SJCRH30 (cell line): ENCODE measurements around the gene PTGES3. TPM values are rescaled to one million over a fixed set of nuclear protein-coding genes. Genes with fewer than 3 reads are reported as not detected.
A peak's percentile ranks its signal among the peaks of the same experiment; 100 is the strongest.
"Not testable (repeated sequence)": the region's sequence is repeated elsewhere in the genome, so short reads cannot be mapped to it uniquely, and the experiment has no call there.

Experiments used
- DNase-seq, 2 experiments: peaks; one replicate each; pipeline ENCODE4 v3.0.0-alpha.2; 2015 to 2020
- H3K27ac ChIP-seq: fragments of 250-450 bp; sonication (Bioruptor Pico); 2 replicates; pipeline ENCODE4 v1.5.1; 2020; ENCODE audit warnings: mild to moderate bottlenecking, moderate library complexity
- H3K27me3 ChIP-seq: fragments of 250-450 bp; sonication (Bioruptor Pico); 2 replicates; pipeline ENCODE4 v1.5.1; 2020; ENCODE audit warnings: mild to moderate bottlenecking, moderate library complexity
- H3K36me3 ChIP-seq: fragments of 250-450 bp; sonication (Bioruptor Pico); 2 replicates; pipeline ENCODE4 v1.5.1; 2020; ENCODE audit warnings: mild to moderate bottlenecking, moderate library complexity
- H3K4me1 ChIP-seq: fragments of 250-450 bp; sonication (Bioruptor Pico); 2 replicates; pipeline ENCODE4 v1.5.1; 2020; ENCODE audit warnings: mild to moderate bottlenecking, moderate library complexity
- H3K4me3 ChIP-seq: fragments of 250-450 bp; sonication (Bioruptor Pico); 2 replicates; pipeline ENCODE4 v1.5.1; 2020; ENCODE audit warnings: mild to moderate bottlenecking, moderate library complexity
- H3K9me3 ChIP-seq: fragments of 250-450 bp; sonication (Bioruptor Pico); replicated peaks from 2 replicates; pipeline ENCODE4 v1.5.1; 2020; ENCODE audit warnings: mild to moderate bottlenecking, moderate library complexity
- total RNA-seq: library from RNA; depleted of rRNA; stranded (reverse); fragments of >200 nt; shearing (Covaris generic); gene quantifications from 2 replicates; pipeline ENCODE4 v1.2.3, GENCODE V29; 2014; rRNA removed

The PTGES3 gene, protein sequence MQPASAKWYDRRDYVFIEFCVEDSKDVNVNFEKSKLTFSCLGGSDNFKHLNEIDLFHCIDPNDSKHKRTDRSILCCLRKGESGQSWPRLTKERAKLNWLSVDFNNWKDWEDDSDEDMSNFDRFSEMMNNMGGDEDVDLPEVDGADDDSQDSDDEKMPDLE
- 238 and 251 TPM in 2 replicates for total RNA-seq

DNA sequence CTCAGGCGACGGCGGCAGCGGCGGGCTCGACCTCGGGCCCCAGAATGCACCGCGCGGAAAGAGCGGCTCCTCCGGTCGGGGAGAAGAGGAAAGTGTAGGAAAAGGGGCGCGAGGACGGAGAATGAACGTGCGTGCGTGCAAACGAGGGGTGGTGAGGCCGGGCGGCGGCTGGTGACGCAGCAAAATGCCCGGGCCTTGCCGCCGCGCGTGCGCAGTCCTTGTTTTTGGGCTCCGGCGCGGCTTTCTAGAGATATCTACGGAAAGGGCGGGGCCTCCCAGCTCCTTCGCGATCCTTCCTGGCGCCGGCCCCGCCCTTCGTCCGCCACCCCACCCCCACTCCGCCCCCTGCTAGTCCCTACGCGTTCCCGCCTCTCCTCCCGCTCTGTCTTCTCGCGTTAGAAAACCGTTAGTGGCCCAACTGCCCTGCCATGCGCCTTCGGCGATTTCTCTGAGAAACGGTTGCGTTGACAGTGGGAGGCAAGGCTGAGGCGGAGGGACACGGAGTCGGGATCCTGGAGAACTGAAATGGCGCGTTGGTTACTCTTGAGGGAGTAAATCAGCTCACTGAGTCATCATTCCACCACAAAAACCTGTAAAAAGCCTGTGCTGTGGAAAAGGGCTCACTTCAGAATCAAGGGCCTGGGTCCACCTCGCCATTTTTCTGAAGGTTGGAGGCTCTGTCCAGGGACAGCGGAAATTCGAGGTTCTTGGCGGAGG, at the start of gene PTGES3:
Gene PTGES3 (minus strand): TSS at position 156 of the 717 bp plus-strand sequence. CDS start 285 bp downstream, outside the sequence.
- no peaks in the 10 kb centered on the region for H3K9me3 ChIP-seq
- no peaks in the 10 kb centered on the region for H3K27me3 ChIP-seq
- peak within 1 kb of the TSS; percentile 92 for H3K4me3 ChIP-seq
- peak; percentile 98 to 99 for DNase-seq
- H3K27ac ChIP-seq = peak within 1 kb of the TSS; percentile 94
- H3K36me3 ChIP-seq = peaks cover 16% of the 10 kb centered on the region; the same call in 1 of the 2 replicates
- H3K4me1 ChIP-seq = peaks cover 4% of the 10 kb centered on the region

DNA sequence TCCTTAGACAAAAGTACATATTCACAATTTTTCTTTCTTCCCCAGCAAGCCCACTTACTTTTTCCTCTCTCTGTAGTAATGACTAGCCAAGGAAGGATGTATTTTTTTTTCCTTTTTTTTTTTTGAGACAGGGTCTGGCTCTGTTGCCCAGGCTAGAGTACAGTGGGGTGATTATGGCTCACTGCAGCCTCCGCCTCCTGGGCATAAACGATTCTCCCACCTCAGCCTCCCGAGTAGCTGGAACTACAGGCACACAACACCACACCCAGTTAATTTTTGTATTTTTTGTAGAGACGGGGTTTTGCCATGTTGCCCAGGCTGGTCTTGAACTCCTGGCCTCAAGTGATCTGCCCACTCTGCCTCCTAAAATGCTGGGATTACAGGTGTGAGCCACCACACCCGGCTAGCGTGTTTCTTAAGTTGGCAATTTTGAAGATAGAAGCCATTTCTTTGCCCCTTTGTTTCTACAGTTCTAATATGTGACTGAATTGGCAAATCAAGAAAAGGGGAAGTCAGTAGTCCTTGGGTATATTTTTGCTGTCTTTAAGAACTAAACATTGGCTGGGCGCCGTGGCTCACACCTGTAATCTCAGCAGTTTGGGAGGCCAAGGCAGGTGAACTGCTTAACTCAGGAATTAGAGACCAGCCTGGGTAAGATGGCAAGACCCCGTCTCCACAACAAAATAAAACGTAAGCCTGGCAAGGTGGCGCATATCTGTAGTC, 40.2 kb upstream of the PTGES3 start:
- H3K27ac ChIP-seq = no peak overlapping the region
- no peaks in the 10 kb centered on the region for H3K27me3 ChIP-seq
- no peak overlapping the region for H3K4me3 ChIP-seq
- H3K36me3 ChIP-seq = peaks cover 34% of the 10 kb centered on the region
- DNase-seq = no peak
- no peaks in the 10 kb centered on the region for H3K4me1 ChIP-seq
- H3K9me3 ChIP-seq = no peaks in the 10 kb centered on the region

DNA sequence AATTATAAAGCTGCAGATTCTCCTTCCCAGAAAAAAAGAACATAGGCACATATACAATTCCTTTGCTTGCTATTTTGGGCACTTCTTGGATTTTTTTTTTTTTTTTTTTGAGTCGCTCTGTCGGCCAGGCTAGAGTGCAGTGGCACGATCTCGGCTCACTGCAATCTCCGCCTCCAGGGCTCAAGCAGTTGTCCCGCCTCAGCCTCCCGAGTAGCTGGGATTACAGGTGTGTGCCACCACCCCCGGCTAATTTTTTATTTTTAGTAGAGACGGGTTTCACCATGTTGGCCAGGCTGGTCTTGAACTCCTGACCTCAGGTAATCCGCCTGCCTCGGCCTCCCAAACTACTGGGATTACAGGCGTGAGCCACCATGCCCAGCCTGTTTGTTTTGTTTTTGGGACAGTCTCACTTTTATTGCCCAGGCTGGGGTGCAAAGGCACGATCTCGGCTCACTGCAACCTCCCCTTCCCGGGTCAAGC, 38.2 kb upstream of the PTGES3 start:
- peaks cover 39% of the 10 kb centered on the region for H3K36me3 ChIP-seq
- H3K27ac ChIP-seq = peak overlapping the region; percentile 97
- H3K27me3 ChIP-seq, H3K9me3 ChIP-seq, DNase-seq: not testable (repeated sequence)
- peak overlapping the region; percentile 82 for H3K4me3 ChIP-seq
- peaks cover 17% of the 10 kb centered on the region for H3K4me1 ChIP-seq

DNA sequence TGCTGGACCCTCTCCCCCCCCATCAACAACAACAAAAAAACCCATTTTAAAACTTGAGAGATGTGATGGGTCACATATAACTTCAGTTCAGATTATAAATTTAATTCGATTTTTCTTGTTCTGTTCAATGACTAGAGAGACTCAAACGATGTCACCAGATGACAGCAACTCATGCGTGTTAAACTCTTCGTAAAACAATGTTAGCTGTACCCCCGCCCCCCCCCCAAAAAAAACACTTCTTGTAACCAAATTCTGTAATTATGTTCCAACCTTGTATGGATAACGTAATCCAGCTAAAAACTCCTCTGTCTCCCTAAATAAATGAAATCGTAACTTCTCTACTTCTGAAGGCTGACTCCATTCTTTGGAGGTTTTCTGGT, 37.6 kb upstream of the PTGES3 start:
- peaks cover 21% of the 10 kb centered on the region for H3K4me1 ChIP-seq
- no peaks in the 10 kb centered on the region for H3K27me3 ChIP-seq
- peak overlapping the region; percentile 82 for H3K4me3 ChIP-seq
- no peaks in the 10 kb centered on the region for H3K9me3 ChIP-seq
- DNase-seq = no peak
- H3K27ac ChIP-seq = peak overlapping the region; percentile 97
- H3K36me3 ChIP-seq = peaks cover 40% of the 10 kb centered on the region

DNA sequence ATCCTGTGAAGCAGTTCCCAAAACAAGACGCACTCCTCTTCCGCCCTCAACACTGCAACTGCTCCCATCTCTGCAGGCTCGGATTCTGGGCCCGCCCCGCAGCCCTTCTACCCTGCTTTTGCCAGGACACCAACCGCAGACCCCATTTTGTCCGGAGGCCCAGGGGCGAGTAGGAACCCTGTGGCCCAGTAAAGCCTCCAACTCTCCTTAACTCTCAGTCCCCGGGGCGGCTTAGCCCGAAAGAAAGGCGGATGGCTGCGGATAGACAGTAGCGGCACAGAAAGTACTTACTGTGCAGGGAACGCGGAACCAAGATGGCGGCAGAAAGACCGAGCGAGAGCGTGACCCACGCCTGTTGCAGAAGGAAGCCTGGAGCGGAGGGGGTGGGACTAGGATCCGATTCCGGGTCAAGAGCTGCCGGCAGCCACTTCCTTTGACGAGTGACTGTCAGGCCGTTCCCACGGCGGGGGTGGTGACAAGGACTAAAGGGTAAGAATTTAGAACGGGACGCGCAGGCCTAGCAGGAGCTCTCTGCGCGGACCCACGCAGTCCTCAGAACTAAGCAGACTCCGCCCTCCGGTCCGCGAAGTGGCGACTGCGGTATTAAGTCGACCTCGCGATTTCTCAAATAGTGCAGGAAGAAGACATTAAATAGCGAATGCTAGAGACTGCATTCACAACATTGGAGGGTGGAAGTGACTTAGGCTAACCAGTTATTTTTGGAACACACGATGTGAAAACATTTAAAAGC, 37.1 kb upstream of the PTGES3 start, which contains the start of gene NACA:
Gene NACA (minus strand): TSS at position 328 of the 751 bp plus-strand sequence. CDS start 778 bp downstream, outside the sequence.
- Histone ChIP-seq H3K4me3 (peak within 1 kb of the TSS; percentile 82), H3K27me3 (no peaks in the 10 kb centered on the region), H3K36me3 (peaks cover 44% of the 10 kb centered on the region), H3K27ac (peak within 1 kb of the TSS; percentile 97), H3K9me3 (no peaks in the 10 kb centered on the region), H3K4me1 (peaks cover 21% of the 10 kb centered on the region)
- peak; percentile 98 to 99 for DNase-seq

DNA sequence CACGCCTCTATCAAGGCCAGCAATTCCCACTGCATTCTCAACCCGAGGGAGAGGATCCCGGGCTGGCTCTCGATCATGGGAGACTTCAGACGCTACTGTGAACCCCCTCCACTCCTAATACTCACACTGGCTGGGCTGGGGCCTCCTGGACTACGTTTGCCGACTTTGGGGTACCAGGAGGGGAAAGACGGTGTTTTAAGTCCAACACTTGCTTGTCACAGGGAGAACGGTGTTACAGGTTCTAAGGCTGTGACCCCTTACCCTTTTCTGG, 36.6 kb upstream of the PTGES3 start:
- no peaks in the 10 kb centered on the region for H3K27me3 ChIP-seq
- peak overlapping the region; percentile 82 for H3K4me3 ChIP-seq
- peak overlapping the region; percentile 97 for H3K27ac ChIP-seq
- no peaks in the 10 kb centered on the region for H3K9me3 ChIP-seq
- DNase-seq = peak in 1 of 2 experiments; percentile 23
- H3K4me1 ChIP-seq = peaks cover 21% of the 10 kb centered on the region
- peaks cover 48% of the 10 kb centered on the region for H3K36me3 ChIP-seq

DNA sequence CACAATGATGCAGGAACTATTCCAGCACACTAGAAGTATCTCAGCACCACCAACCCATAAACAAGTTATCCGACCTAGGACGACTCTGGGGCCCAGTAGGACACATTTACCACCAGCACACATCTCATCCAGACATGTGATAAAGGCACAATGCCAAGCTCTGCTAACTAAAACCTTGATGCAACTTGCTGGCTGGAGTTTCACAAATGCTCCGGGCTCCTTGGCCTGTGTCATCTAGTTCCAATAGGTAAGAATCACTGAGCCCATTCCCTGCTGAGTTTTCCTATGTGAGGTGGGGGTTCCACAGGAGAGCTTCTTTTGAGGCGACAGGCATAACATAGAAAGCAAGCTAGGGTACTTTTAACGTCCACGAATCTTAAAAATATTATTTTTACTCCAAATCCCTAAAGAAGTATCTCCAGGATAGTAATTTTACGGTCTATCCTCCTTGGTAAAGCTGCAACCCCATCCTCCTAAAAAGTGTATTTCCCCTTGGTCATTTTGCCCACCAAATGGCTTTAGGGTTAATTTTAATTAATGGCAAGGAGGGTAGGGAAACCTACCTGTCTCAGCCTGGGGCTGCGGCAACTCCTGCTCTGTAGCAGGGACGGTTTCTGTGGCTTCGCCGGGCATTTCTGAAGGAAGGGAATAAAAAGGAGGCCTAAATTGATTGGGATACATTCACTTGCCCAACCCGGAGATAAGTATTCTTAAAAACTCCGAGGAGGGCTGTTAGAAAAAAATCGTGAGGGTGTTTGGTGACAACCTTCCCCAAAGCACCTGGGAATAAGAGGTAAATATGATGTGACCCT, 36.0 kb upstream of the PTGES3 start:
- peak overlapping the region; percentile 97 for H3K27ac ChIP-seq
- peaks cover 53% of the 10 kb centered on the region for H3K36me3 ChIP-seq
- peak overlapping the region; percentile 82 for H3K4me3 ChIP-seq
- H3K4me1 ChIP-seq = peaks cover 23% of the 10 kb centered on the region
- H3K9me3 ChIP-seq = no peaks in the 10 kb centered on the region
- no peaks in the 10 kb centered on the region for H3K27me3 ChIP-seq
- peak; percentile 58 to 79 for DNase-seq

DNA sequence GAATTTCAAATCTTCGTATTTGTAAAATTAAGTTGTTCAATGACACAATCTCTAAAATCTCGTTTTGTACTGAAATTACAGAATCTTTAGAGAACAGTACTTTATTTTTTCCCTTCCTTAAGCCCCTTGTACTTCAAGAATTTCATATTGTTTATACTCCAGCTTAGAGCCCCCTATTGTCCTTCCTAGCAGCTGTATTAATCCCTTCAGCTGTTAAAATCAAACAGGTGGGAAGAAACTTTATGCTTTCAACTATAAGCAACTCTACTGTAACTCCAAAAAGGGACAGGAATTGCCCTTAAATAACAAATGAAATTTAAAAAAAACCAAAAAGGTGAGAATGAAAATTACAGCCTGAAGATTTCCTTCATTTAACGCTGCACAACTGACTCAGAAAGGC, 35.3 kb upstream of the PTGES3 start:
- H3K27me3 ChIP-seq = no peaks in the 10 kb centered on the region
- peak overlapping the region; percentile 82 for H3K4me3 ChIP-seq
- H3K9me3 ChIP-seq = no peaks in the 10 kb centered on the region
- H3K36me3 ChIP-seq = peaks cover 58% of the 10 kb centered on the region
- peaks cover 26% of the 10 kb centered on the region for H3K4me1 ChIP-seq
- peak in 1 of 2 experiments; percentile 85 for DNase-seq
- peak overlapping the region; percentile 97 for H3K27ac ChIP-seq

DNA sequence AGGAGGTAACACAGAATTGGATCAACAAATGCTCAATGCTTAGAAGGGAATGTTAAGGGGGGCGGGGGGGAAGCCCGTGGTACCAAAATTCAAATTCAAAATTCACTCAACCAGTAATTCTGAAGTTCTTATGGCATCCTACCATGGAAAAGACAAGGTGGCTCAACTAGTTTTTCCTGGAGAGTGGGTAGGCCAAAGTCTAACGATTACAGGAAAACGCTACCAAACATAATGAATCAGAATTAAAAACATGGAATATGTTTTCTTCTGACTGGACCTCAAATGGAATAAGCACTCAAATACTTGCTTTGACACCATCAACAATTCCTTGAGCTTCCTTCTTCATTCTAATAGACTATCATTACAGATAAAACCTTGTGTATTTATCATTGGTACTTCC, 34.7 kb upstream of the PTGES3 start:
- peaks cover 58% of the 10 kb centered on the region for H3K36me3 ChIP-seq

DNA sequence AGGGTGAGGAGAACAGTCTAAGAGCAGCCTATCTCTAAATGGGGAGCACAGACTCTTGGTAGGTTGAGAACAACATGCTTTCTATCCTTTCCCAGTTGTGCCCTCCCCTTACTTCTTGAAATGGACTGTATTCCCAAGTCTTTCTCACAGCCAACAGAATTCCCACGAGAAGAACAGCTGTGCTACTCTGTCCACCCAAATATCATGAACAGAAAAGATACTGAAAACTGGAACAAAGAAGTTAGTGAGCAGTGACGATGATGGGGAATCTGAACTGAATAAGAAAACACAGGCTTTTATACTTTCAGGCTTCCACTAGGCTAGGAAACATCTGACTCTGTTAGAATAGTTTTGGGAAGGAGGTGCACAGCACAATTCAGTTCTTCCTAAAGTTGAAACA, 33.6 kb upstream of the PTGES3 start:
- H3K9me3 ChIP-seq = no peaks in the 10 kb centered on the region
- H3K27me3 ChIP-seq = no peaks in the 10 kb centered on the region
- H3K4me3 ChIP-seq = peak overlapping the region; percentile 9; the same call in 1 of the 2 replicates
- DNase-seq = peak in 1 of 2 experiments; percentile 48
- peaks cover 26% of the 10 kb centered on the region for H3K4me1 ChIP-seq
- peaks cover 62% of the 10 kb centered on the region for H3K36me3 ChIP-seq
- peak overlapping the region; percentile 32 for H3K27ac ChIP-seq

More for the DNA sequence above, 34.7 kb upstream of the PTGES3 start:
- Histone ChIP-seq H3K27me3 (no peaks in the 10 kb centered on the region), H3K4me3 (peak overlapping the region; percentile 82), H3K9me3 (no peaks in the 10 kb centered on the region), H3K4me1 (peaks cover 26% of the 10 kb centered on the region), H3K27ac (peak overlapping the region; percentile 97)
- DNase-seq = no peak

DNA sequence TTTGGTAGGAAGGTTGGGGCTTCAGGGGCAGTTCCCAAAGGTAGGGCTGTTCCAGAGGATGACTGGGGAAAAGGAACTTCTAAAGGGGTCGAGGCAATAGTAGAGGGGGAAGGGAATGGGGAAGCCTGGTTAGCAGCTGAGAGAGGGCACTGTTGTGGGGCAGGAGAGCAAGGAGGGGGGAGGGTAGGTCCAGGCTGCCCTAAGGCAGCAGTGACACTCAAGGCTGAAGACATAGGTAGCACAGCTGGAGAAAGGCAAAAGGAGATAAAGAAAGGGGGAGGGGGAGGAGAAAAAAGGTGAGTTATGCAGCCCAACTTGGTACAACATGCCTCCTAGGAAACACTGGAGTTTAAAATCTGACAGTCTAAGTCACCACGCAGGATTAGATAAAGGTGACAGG, 33.1 kb upstream of the PTGES3 start:
- Histone ChIP-seq H3K27me3 (no peaks in the 10 kb centered on the region), H3K27ac (no peak overlapping the region), H3K36me3 (peaks cover 64% of the 10 kb centered on the region), H3K4me1 (peaks cover 26% of the 10 kb centered on the region), H3K4me3 (no peak overlapping the region), H3K9me3 (no peaks in the 10 kb centered on the region)
- no peak for DNase-seq

DNA sequence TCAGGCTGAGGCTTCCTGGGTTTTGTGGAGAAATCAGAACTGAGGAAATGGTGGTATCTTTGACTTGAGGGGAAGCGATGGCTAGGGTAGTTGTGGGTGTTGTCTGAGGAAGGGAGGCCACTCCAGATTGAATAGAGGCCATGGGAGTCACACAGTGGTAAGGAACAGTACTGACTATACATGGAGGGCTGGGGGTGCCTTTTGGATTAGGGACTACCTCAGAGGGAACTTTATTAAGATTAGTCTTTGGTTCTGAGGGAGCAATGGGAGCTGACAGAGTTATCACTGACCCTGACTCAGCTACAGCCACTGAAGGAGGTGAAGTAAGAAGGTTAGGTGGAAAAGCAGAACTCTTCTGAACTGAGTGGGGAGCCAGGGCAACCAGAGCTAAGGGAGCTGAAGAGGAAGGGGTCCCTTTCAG, 32.7 kb upstream of the PTGES3 start:
- Histone ChIP-seq H3K36me3 (peaks cover 69% of the 10 kb centered on the region), H3K9me3 (no peaks in the 10 kb centered on the region), H3K27ac (no peak overlapping the region), H3K27me3 (no peaks in the 10 kb centered on the region), H3K4me1 (peaks cover 26% of the 10 kb centered on the region), H3K4me3 (no peak overlapping the region)
- no peak for DNase-seq

DNA sequence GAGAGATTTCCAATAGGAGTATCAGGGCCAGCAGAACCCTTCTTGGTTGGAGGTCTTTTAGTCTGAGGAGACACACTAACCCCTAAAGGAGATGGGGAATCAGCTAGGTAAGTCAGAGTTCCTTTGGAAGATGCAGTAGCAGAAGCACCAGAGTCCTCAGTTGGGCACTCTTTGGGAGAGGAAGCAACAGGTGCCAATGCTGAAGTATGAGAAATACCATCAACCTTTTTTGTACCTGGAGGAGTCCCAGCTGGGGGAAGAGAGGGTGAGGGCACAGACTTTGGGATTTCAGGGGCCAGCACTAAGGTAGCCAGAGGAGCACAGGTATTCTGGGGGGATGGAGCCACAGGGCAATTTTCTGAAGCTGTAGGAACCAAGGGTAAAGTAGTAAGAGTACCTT, 31.0 kb upstream of the PTGES3 start:
- peaks cover 80% of the 10 kb centered on the region for H3K36me3 ChIP-seq
- H3K27ac ChIP-seq = no peak overlapping the region
- H3K4me3 ChIP-seq = no peak overlapping the region
- no peaks in the 10 kb centered on the region for H3K27me3 ChIP-seq
- DNase-seq = no peak
- no peaks in the 10 kb centered on the region for H3K9me3 ChIP-seq
- peaks cover 26% of the 10 kb centered on the region for H3K4me1 ChIP-seq

DNA sequence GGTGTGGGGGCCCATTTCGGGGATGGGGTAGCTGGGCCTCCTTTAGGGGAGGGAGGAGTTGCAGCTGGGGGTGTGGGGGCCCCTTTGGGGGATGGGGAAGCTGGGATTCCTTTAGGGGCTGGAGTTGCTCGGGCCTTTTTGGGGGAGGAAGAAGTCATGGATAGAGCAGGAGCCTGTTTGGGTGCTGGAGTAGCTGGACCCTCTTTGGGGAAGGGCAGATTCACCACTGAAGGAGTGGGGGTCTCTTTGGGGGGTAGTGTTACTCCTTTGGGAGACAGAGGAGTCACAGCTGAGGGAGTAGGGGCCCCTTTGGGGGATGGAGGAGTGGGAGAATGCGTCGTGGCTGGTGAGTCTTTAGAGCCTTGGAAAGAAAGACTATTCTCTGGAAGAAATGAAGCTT, 30.6 kb upstream of the PTGES3 start:
- H3K27ac ChIP-seq = no peak overlapping the region
- H3K27me3 ChIP-seq = no peaks in the 10 kb centered on the region
- no peak for DNase-seq
- H3K4me1 ChIP-seq = peaks cover 26% of the 10 kb centered on the region
- H3K4me3 ChIP-seq = no peak overlapping the region
- peaks cover 80% of the 10 kb centered on the region for H3K36me3 ChIP-seq
- no peaks in the 10 kb centered on the region for H3K9me3 ChIP-seq
